ENCODE data around the gene PPP1R36.

DNA sequence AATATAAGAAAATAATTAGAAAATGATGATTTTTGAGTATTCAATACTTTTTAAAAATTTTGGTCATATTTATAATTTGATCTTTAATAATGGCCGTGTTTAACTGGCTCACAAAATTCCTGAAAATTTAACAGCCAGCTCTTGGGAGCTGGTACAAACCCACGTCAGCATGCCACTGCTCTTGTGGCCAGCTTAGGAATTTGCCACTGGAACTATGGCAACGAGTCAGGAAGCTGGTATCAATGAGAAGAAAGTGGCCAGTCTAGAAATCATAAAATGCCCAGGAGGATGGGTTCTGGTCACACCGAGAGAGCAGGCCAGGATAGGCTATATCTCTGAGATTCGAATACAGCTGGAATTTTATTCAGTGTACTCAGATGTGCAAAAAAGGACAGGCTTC is 82.3 kb downstream of the PPP1R36 start:
- TF ChIP-seq, protein P1, sequence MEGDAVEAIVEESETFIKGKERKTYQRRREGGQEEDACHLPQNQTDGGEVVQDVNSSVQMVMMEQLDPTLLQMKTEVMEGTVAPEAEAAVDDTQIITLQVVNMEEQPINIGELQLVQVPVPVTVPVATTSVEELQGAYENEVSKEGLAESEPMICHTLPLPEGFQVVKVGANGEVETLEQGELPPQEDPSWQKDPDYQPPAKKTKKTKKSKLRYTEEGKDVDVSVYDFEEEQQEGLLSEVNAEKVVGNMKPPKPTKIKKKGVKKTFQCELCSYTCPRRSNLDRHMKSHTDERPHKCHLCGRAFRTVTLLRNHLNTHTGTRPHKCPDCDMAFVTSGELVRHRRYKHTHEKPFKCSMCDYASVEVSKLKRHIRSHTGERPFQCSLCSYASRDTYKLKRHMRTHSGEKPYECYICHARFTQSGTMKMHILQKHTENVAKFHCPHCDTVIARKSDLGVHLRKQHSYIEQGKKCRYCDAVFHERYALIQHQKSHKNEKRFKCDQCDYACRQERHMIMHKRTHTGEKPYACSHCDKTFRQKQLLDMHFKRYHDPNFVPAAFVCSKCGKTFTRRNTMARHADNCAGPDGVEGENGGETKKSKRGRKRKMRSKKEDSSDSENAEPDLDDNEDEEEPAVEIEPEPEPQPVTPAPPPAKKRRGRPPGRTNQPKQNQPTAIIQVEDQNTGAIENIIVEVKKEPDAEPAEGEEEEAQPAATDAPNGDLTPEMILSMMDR (IDR thresholded peaks at IDR 0.05) = no peak
- no peak for TF ChIP-seq POLR2A (IDR thresholded peaks at IDR 0.05)

Data from adrenal gland (tissue), 5 donors.